ENCODE data around the gene RAPGEF4. TPM values are rescaled to one million over a fixed set of nuclear protein-coding genes. Genes with fewer than 3 reads are reported as not detected.

The RAPGEF4 gene
- total and polyA plus RNA-seq, 9 of the 15 experiments (the other 6 are each of a cell fraction or from before 2014, with no cell fraction given), result 0.04 to 0.33 (median 0.13) TPM; not detected in 6

GRCh38 chr2:173040729-173041128, 305.1 kb downstream of the RAPGEF4 start:
- intact Hi-C loops (cut with micrococcal nuclease), result no loop called here

More at GRCh38 chr2:173040729-173041128, 305.1 kb downstream of the RAPGEF4 start:
- no peak for TF ChIP-seq SPI1 (IDR thresholded peaks at IDR 0.05; ENCODE audit: borderline replicate concordance, low read depth, low read length)
- TF ChIP-seq SRSF7 (optimal IDR thresholded peaks at IDR 0.05; ENCODE audit: low read depth, low read length), result no peak
- no peak for TF ChIP-seq ZNF324 (CRISPR knock-in tag; IDR thresholded peaks at IDR 0.05)
- TF ChIP-seq NBN (IDR thresholded peaks at IDR 0.05; ENCODE audit: low read depth), result no peak
- no peak for TF ChIP-seq HDAC2 (IDR thresholded peaks at IDR 0.05)
- TF ChIP-seq TCF15 (CRISPR knock-in tag; IDR thresholded peaks at IDR 0.05), result no peak
- TF ChIP-seq E2F6 (IDR thresholded peaks at IDR 0.05; ENCODE audit: borderline replicate concordance in 1 of 2, extremely low read depth in 1 of 2, insufficient read depth in 1 of 2, insufficient read length in 1 of 2, low read depth in 1 of 2, low read length in 1 of 2, poor library complexity in 1 of 2, severe bottlenecking in 1 of 2), result no peak
- no peak for TF ChIP-seq THRA (IDR thresholded peaks at IDR 0.05)
- TF ChIP-seq ZC3H4 (CRISPR knock-in tag; IDR thresholded peaks at IDR 0.05; ENCODE audit: borderline replicate concordance), result no peak
- TF ChIP-seq SFPQ (IDR thresholded peaks at IDR 0.05; ENCODE audit: low read depth, low read length), result no peak
- TF ChIP-seq ATF7 (IDR thresholded peaks at IDR 0.05), result no peak
- no peak for TF ChIP-seq MBD1 (CRISPR knock-in tag; IDR thresholded peaks at IDR 0.05)
- no peak for TF ChIP-seq CREB5 (CRISPR knock-in tag; IDR thresholded peaks at IDR 0.05)
- TF ChIP-seq POLR2AphosphoS5 (IDR thresholded peaks at IDR 0.05; ENCODE audit: control insufficient read depth, insufficient read depth, low read depth, low read length), result no peak
- no peak for TF ChIP-seq CREM (IDR thresholded peaks at IDR 0.05; ENCODE audit: low read depth)
- no peaks in the 10 kb centered on the region for H3K9me3 ChIP-seq (replicated peaks; ENCODE audit: control insufficient read depth, insufficient read depth, low read depth, low read length)
- H3K9me1 ChIP-seq (ENCODE audit: control insufficient read depth, insufficient read depth, low read length), result no peaks in the 10 kb centered on the region
- ChIA-PET POLR2A (interaction anchor here (0.7 kb wide), 1 partner anchor 12 kb away, joined by 3 read pairs; no protein-coding TSS in a partner anchor), CTCF (ENCODE audit: low intra/inter-chr PET ratio) (no interaction called here)
- no peaks in the 10 kb centered on the region for H4K20me1 ChIP-seq (replicated peaks; ENCODE audit: control insufficient read depth, insufficient read depth, low read length)
- H3K27me3 ChIP-seq (ENCODE audit: control insufficient read depth in 2 of 2, insufficient read depth in 2 of 2, low read length in 2 of 2), result peaks cover 16 to 24% of the 10 kb centered on the region in 2 experiments
- H3K4me2 ChIP-seq (ENCODE audit: insufficient read depth, low read length), result no peak overlapping the region
- FAIRE-seq, result no peak
- no peak for DNase-seq (ENCODE audit: extremely low read depth in 1 of 4, low spot score in 3 of 4)
- no peak overlapping the region for H2AFZ ChIP-seq (ENCODE audit: low read depth, low read length)
- H3K4me3 ChIP-seq, result no peak overlapping the region
- no peaks in the 10 kb centered on the region; a peak in 2 of 5 replicates for H3K4me1 ChIP-seq (replicated peaks in 1 of 2; ENCODE audit: control insufficient read depth in 2 of 2, insufficient read depth in 2 of 2, low read length in 2 of 2)
- H3K79me2 ChIP-seq (ENCODE audit: control insufficient read depth, insufficient read depth, low read length), result no peaks in the 10 kb centered on the region
- no peak overlapping the region for H3K27ac ChIP-seq (ENCODE audit: extremely low read depth, low read depth, low read length)
- H3K36me3 ChIP-seq (ENCODE audit: control insufficient read depth, insufficient read depth, low read length), result no peaks in the 10 kb centered on the region
- BruUV-seq (replicated peaks), result no TSS peak
- in situ Hi-C loops (cut with MboI), result no loop called here
- H3K9ac ChIP-seq (ENCODE audit: insufficient read depth in 1 of 2, low read depth in 2 of 2, low read length in 2 of 2), result no peak overlapping the region
- ATAC-seq, result no peak

All from K562 (cell line).